Skin epidermis (tissue), 12 donors: ENCODE measurements around the gene MRPL2.
A peak's percentile ranks its signal among the peaks of the same experiment; 100 is the strongest.

ENCODE experiments used
- H3K27ac ChIP-seq, 21 experiments: fragments of 200-600 bp; sonication (generic) in 11 of 21; one replicate each; pipeline ENCODE4 v1.5.0; 2020; ENCODE audit warnings: mild to moderate bottlenecking in 3 of 21, inconsistent platforms in 2 of 21, moderate library complexity in 2 of 21
- H3K4me3 ChIP-seq, 7 experiments: fragments of 200-600 bp; sonication (generic) in 2 of 7; one replicate each; pipeline ENCODE4 v1.5.0; 2020; ENCODE audit warnings: inconsistent platforms in 2 of 7, mild to moderate bottlenecking in 2 of 7, moderate library complexity in 1 of 7

The MRPL2 gene

DNA sequence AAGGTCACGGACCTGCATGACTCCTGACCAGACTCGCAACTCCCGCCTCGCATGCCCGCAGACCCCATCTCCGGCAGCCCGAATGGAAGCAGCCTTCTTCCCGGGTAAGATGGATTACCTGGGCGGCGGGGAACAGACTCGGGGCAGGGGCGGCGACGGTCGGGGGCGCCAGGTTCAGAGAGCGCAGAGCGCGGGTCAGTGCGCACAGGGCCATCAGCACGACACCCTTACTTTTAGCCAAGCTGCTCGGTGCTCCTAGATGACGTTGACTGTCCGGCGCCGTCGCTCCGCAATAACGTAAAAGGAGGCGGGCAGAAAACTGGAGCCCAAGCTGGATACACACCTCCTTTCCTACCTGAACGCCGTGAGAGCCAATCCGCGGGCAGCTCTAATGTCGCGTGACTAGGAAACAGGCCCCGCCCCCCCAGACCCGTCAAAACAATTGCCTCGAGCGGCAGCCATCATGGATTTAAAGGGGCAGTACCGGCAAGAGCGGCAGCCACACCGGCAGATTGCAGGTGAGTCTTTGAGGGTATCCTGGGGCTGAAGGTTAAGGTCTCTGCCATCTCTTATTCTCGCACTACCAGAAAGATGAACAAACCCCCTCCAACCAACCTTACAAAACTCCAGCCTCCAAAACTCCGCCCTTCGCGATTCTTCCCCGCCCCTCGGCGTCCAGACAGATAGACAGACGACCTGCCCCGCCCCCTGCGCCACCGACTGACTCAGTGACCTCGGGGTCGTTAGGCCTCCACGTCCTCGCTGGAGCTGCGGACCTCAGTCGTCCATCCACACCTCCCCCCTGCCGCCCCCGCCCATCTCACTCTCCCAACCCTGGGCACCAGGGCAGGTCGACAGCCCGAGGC is at the start of gene MRPL2, which contains the start of gene KLC4:
Gene MRPL2, minus strand, starts transcription at position 267 of the 866 bp plus-strand sequence. Its CDS starts 53 bp downstream, at position 214.
Gene KLC4, plus strand, starts transcription at position 464 of the 866 bp plus-strand sequence. CDS start 1,705 bp downstream, outside the sequence.
- H3K27ac ChIP-seq = peak within 1 kb of the TSS; percentile 76 to 98 (median 93)

DNA sequence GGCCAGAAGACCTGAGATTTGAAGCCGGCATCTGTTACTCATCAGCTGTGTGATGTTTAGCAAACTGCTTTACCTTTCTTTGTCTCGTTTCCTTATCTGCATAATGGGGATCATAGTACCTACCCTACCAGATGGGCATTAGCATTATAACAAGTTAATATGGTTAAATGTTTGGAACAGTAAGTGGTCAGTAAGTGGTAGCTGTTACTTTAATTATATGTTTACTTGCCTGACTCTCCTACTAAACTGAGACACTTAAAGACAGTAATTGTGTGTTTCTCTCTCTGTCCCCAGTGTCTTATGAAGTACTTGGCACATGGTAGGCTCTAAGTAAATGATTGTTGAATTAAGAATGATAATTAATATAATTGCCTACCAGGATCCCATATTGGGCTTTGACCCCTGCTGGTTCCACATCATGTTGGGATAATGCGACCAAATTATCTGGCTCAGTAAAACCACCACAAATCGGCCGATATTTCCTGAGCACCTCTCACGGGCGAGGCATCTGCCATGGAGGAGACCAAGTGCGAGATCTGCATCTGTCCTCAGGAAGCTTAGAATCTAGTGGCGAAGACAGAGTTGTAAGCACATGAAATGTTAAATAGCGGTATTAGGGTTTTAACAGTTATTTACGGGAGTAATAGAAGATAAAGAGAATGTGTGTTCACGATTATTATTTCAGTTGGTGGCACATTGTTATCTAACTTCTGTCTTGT is 48.3 kb upstream of the MRPL2 start:
- Histone ChIP-seq H3K27ac (no peak overlapping the region), H3K4me3 (no peak overlapping the region)

More for the DNA sequence above, at the start of gene MRPL2, which contains the start of gene KLC4:
- peak within 1 kb of the TSS; percentile 85 to 93 (median 88) for H3K4me3 ChIP-seq

DNA sequence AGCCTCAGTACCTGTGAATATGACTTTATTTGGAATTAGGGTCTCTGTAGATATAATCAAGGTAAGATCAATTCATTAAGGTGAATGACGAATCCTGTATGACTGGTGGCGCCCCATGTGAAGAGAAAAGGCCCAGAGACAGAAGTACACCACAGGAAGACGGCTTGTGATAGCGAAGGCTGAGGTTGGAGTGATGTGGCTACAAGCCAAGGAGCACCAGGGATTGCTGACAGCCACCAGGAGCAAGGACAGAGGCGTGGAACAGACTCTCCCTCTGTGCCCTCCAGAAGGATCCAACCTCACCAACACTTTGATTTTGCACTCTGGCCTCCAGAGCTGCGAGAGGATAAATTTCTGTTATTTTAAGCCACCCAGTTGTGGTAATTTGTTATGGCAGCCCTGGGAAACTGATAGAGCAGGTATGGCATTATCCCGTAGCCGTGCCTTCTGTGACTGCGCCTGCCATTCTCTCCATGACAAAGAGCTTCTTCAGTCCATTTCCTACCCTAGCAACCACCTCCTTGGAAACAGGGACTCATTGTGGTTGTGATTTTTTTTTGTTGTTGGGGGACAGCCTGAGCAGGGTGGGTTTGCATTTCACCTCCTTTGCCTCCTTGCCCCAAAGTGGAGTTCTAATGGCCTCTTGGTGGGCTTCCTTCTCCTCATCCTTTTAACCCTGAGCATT is 46.4 kb upstream of the MRPL2 start:
- H3K4me3 ChIP-seq = no peak overlapping the region
- no peak overlapping the region for H3K27ac ChIP-seq

DNA sequence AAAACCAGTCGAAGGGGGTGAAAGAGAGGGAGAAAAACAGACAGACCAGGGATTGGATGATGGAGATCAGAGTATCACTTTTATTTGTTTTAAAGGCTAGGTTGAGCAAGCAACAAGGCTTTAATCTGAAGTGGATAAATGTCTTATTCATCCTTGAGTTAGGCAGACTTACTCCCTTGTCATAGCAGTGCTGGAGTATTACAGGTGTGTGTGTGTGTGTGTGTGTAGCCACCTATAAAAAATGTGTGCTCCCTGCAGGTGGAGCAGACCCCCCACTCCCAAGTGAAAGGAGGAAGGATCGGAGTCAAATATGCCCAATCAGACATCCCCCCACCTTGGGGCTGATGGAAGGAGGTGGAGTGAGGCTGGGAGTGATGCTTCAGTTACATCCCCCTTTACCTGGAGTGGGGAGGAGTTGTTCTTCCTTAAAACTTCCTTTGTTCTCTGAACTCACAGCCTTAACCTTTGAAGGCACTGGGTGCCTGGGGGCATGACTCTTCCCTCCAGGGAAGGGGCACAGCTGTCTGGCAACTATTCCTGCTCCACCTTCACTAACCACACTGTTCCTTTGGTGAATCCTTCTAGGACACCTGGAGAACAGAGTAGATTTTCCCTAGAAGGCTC is 44.1 kb upstream of the MRPL2 start:
- peak overlapping the region in 1 of 21 experiments; percentile 33 for H3K27ac ChIP-seq
- no peak overlapping the region for H3K4me3 ChIP-seq

DNA sequence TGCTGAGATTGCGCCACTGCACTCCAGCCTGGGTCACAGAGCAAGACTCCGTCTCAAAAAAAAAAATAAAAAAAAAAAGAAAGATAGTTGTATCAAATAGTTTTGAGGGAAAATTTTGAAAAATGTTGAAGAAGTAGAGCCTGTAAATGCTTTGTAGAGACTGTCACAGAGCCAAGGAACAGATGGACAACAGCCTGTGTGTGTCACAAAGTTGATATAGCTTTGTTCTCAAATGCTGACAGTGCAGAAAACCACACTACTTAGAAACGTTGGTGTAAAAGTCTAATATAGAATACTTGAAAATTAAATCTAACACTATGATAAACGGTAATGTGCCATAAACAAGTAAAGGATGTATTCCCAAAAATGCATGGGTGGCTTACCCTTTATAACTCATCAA is 42.3 kb upstream of the MRPL2 start:
- H3K27ac ChIP-seq = no peak overlapping the region

DNA sequence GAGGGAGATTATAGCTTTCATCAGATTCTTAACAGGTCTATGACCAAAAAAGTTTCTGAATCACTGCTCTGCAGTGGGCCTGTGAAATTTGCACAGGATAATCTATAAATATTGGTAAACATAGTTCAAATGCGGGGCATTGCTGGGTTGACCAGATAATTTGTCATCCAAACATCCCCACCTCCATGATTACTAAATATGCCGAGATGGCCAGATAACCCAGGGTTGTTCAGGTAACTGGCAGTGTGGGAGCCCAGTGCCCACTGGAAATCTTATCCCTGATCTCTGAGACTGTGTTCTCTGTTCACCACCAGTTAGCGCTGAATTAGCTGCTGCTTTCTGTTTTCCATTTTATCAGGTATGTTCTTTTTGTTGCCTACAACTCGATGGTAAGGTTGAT is 38.3 kb upstream of the MRPL2 start:
- Histone ChIP-seq H3K4me3 (no peak overlapping the region), H3K27ac (peak overlapping the region in 12 of 21 experiments; percentile 8 to 80 (median 63))

More for the DNA sequence above, 42.3 kb upstream of the MRPL2 start:
- no peak overlapping the region for H3K4me3 ChIP-seq

DNA sequence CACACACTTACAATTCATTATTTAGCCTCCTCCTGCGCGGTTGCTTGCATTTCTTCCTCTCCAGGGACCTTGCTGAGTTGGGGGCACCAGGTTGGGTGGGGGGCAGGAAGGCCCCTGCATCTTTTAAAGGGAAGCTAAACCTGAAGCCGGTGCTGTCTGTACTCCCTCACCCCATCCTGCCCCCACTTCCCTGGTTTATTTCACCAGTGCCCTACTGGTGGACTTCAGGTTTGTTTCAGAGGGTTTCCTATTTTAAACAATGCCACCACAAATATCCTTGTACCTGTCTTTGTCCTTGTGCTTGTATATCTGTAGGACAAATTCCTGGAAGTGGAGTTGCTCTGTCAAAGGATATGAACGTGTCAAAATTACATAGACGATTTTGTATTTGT is 37.9 kb upstream of the MRPL2 start:
- H3K27ac ChIP-seq = peak overlapping the region in 19 of 21 experiments; percentile 11 to 80 (median 59)
- no peak overlapping the region for H3K4me3 ChIP-seq

DNA sequence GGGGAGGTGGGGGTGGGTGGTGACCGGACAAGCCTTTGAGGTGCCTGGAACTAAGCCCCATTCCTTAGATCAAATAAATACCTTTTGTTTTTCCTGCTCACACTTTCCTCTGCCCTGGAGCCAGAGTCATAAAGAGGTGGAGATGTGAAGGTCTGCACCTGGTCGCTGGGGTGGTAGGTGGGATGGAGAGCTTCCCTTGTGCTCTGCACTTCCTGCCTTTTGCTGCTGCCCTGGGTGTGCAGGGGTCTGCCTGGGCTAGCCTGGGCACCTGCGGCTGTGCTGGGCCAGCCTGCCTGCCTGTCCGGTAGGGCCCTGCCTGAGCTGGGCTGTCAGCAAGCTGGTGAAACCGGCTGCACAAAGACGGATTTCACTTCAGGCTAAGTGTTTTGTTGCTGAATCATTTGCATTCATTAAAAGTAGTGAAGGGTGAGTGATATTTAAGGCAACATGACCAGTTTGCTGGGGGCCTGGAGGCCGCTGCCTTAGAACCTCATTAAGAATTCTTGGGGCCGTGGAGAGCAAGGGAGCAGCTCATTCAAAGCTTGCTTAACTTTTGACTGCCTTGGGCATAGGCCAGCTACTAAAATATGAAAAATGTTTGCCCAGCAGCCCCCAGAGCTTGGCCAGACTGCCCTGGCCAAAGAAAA is 37.3 kb upstream of the MRPL2 start:
- Histone ChIP-seq H3K4me3 (peak overlapping the region in 2 of 7 experiments; percentile 2 to 4), H3K27ac (peak overlapping the region in 20 of 21 experiments; percentile 11 to 80 (median 60))

DNA sequence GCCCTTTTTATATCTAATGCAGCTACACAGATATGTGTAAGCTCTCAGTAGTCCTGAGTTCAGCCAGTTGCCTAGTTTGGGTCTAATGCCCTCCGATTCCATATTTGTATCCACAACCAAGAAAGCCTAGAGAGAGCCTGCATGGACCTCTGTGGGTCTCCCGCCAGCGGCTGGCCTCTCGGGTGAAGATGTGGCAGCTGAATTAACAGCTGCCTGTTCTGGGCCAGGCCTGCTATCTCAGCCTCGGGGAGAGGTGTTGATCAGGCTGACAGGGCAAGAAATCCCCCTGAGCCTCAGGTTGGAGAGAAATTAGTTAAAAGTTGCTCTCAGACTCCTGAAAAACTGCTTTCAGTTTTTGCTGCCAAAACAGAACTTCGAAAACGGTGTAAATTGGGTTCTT is 36.7 kb upstream of the MRPL2 start:
- Histone ChIP-seq H3K4me3 (peak overlapping the region in 1 of 7 experiments; percentile 2), H3K27ac (peak overlapping the region in 19 of 21 experiments; percentile 11 to 80 (median 59))

DNA sequence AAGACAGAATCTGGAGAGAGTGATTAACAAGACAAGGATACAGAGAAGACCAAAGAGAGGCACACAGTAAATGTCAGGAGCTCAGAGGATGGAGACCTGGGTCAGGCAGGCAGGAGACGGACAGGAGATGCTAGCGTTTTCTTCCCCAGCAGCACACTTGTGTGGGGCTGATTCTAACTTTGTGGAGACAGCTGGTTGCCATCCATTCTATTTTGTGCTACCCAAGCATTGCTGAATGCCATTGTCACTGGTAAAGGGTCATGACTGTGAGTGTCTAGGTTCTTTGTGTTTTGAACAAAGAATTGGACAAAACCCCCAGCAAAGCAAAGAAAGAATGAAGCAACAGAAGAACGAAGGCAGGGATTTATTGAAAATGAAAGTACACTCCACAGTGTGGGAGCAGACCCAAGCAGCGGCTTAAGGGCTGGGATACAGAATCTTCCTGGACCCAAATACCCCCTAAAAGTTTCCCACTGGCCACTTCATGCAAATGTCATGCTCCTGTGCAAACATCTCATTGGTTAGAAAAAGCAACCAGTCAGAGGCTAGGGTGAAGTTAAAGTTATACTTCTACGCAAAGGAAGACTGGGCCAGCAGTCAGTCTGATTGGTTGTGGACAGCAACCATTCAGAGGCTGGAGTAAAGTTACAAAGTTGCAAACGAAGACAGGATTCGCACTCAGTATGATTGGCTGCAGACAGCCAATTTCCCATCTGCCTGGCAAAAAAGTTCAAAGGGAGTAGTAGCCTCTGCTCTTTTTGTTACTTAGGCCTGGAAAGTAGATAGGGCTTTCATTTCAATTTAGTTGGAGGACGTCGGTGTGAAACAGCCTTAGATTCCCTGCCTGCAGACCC is 34.4 kb upstream of the MRPL2 start:
- Histone ChIP-seq H3K27ac (peak overlapping the region in 13 of 21 experiments; percentile 14 to 82 (median 44)), H3K4me3 (peak overlapping the region in 4 of 7 experiments; percentile 4 to 26 (median 12))

DNA sequence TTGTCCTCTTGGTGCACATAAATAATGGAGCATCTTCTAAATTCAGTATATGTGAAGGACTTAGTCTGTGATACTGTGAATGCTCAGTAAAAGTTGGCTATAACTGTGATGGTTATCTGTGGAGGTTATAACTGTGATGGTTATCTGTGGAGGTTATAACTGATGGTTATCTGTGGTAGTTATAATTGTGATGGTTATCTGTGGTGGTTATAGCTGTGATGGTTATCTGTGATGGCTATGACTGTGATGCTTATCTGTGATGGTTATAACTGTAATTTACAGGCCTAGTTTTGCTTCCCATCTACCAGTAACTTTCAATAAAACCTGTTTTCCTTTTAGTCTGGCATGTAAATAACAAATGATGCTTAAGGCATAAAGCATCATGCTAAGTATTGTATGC is 33.4 kb upstream of the MRPL2 start:
- H3K27ac ChIP-seq = peak overlapping the region in 2 of 21 experiments; percentile 44 to 65
- no peak overlapping the region for H3K4me3 ChIP-seq

DNA sequence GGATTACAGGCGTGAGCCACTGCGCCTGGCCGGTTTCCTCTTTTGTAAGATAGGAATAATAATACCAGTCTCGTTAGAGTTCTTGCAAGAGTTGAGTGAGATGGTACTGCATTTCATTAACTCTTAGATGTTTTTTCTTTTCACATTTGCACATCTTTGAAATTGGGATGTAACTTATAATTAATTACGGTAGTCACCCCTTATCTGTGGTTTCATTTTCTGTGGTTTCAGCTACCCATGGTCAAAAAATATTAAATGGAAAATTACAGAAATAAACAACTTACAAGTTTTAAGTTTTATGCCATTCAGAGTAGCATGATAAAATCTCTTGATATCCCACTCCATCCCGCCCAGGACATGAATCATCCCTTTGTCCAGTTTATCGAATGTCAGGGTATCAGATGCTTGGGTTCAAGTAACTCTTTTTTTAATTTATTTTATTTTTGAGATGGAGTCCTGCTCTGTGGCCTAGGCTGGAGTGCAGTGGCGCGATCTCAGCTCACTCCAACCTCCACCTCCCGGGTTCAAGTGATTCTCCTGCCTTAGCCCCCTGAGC is 32.3 kb upstream of the MRPL2 start:
- H3K27ac ChIP-seq = peak overlapping the region in 6 of 21 experiments; percentile 5 to 82 (median 74)
- no peak overlapping the region for H3K4me3 ChIP-seq

DNA sequence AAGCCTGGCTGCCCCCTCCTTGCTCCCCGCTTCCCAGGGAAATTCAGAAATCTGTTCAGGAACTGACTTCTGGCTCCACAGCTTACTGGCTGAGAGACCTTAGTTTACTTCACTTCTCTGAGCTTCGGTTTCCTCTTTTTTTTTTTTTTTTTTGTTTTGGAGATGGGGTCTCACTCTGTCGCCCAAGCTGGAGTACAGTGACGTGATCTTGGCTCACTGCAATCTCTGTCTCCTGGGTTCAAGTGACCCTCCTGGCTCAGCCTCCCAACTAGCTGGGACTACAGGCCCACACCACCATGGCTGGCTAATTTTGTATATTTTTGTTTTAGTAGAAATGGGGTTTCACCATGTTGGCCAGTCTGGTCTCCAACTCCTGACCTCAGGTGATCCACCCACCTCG is 31.8 kb upstream of the MRPL2 start:
- H3K4me3 ChIP-seq = no peak overlapping the region
- H3K27ac ChIP-seq = peak overlapping the region in 13 of 21 experiments; percentile 5 to 82 (median 73)

DNA sequence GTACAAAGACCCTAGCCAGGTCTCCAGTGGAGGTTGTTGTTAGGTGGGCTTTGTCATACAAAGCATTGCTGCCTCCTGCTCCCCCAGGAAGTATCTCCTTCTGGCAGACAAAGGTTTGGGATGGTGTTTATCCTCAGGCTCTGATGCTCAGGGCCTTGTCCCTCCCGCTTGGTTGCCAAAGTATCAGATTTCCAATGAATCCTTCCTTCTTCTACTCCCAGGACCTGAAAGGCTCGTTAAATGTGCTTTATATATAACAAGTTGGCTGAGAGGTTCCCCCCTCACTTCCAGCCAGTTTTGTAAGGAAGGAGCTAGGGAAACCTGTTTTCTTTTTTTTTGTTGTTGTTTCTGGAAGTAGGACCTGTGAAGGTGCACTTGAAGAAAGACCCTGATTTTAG is 31.3 kb upstream of the MRPL2 start:
- Histone ChIP-seq H3K4me3 (no peak overlapping the region), H3K27ac (peak overlapping the region in 17 of 21 experiments; percentile 5 to 82 (median 68))

DNA sequence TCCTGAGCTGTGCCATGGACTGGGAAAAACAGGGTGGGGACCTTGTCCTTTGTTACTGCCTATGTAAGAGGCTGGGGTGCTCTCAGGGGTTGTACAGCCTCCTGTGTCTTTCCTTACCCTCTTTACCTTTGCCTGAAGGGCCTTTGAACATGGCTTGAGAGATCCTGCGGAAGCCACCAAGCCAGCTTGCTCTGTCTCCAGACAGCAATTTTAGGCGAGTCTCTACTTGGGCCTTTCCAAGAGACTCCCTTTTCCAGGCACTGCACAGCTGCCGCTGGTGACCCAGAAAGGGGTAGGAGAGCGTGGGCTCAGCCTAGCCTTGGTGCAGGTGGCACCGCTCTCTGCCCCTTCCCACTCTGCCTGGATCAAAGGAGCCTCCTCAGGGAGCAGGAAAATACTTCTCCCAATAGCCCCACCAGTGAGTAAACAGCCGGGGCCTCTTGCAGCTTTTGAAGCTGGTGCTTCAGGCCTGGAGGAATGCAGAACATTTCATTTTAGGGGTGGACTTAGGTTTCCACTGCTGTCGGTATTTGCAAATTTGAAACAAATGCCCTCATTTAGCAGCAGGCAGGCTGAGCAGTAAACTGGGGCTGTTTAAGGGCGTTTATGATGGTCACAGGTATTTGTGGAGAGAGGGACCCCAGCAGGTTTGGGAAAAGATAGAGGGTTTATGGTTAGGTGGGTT is 30.8 kb upstream of the MRPL2 start:
- peak overlapping the region in 19 of 21 experiments; percentile 12 to 82 (median 66) for H3K27ac ChIP-seq
- H3K4me3 ChIP-seq = no peak overlapping the region

DNA sequence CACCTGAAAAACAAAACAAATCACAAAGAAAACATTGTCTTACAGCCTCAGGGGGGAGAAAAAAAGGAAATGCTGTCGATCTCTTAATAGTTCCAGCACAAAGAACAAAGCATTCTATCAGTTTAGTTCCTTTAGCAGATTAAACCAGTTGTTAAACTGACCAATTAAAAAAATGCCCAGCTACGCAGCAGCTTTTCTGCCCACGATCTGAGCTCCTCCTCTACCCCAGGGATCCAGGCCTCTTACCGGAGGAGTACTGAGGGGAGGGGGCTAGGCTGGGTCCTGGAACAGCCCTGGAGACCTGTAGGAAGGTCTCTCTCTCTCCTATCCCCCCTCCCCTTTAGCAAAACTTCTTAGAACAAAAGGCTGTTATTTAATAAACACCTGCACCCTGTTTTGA is 30.2 kb upstream of the MRPL2 start:
- no peak overlapping the region for H3K4me3 ChIP-seq
- H3K27ac ChIP-seq = peak overlapping the region in 19 of 21 experiments; percentile 12 to 82 (median 66)

DNA sequence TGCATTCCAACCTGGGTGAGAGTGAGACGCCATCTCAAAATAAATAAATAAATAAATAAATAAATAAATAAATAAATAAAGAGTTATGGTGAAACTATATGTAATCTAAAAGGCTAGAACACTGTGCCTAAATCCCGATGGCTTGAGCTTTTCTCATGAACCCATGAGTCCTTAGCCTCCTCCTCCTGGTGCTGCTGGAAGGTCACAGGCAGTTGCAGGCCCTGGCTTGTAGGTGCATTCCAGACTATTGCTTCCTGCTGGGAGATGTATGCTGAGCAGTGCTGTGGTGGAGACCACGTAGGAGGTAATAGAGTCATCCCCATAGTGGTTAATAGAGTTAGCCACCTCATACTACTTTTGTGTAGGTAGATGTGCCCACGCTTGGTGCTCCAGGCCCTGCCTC is 29.4 kb upstream of the MRPL2 start:
- H3K4me3 ChIP-seq = no peak overlapping the region
- H3K27ac ChIP-seq = peak overlapping the region in 13 of 21 experiments; percentile 13 to 82 (median 66)
